Peyer's patch (tissue), 4 donors: ENCODE results near the gene MRPL36.

Source experiments
- POLR2A ChIP-seq, 2 donors: fragments of 450-650 bp; IDR thresholded peaks; one replicate each; pipeline ENCODE4 v1.5.1; 2017; ENCODE audit warnings: antibody characterized with exemption in 2 of 2, mild to moderate bottlenecking in 2 of 2, moderate library complexity in 2 of 2
- TF ChIP-seq, protein P1 (sequence below), 6 experiments: fragments of 450-650 bp in 4 of 6; fragments of 200-600 bp in 2 of 6; sonication (generic) in 1 of 6; IDR thresholded peaks; one replicate each; pipeline ENCODE4 v1.5.1; 2017 to 2019; ENCODE audit warnings: antibody characterized with exemption in 6 of 6, mild to moderate bottlenecking in 3 of 6, moderate library complexity in 1 of 6

- TF ChIP-seq, protein P1, sequence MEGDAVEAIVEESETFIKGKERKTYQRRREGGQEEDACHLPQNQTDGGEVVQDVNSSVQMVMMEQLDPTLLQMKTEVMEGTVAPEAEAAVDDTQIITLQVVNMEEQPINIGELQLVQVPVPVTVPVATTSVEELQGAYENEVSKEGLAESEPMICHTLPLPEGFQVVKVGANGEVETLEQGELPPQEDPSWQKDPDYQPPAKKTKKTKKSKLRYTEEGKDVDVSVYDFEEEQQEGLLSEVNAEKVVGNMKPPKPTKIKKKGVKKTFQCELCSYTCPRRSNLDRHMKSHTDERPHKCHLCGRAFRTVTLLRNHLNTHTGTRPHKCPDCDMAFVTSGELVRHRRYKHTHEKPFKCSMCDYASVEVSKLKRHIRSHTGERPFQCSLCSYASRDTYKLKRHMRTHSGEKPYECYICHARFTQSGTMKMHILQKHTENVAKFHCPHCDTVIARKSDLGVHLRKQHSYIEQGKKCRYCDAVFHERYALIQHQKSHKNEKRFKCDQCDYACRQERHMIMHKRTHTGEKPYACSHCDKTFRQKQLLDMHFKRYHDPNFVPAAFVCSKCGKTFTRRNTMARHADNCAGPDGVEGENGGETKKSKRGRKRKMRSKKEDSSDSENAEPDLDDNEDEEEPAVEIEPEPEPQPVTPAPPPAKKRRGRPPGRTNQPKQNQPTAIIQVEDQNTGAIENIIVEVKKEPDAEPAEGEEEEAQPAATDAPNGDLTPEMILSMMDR (IDR thresholded peaks at IDR 0.05), result no peak
- no peak for TF ChIP-seq POLR2A (IDR thresholded peaks at IDR 0.05)
Measured at GRCh38 chr5:1801967-1802295, 2.3 kb upstream of the MRPL36 start.
